Panc1 (cell line): Measurements from ENCODE around the gene PRRT1. TPM values are rescaled to one million over a fixed set of nuclear protein-coding genes. Genes with fewer than 3 reads are reported as not detected.

Source experiments
- ATAC-seq: fragments of 200-7000 bp; cut with Tn5 transposase; 2 replicates; pipeline ENCODE4 v1.9.1; 2020; ENCODE audit warnings: mild to moderate bottlenecking, moderate library complexity
- BruUV-seq: library from RNA; stranded (reverse); fragments of 400-500 nt; replicated peaks from 2 replicates; lab custom pipeline; 2021; lab: Mats Ljungman, UMichigan
- CTCF ChIA-PET: fragments of 300-600 bp; sonication (Branson Sonifier 250); formaldehyde crosslinking; loops from one replicate; lab custom pipeline; 2022; ENCODE audit warnings: antibody characterized with exemption; lab: Charles Lee
- POLR2A ChIA-PET: fragments of 300-600 bp; sonication (Branson Sonifier 250); formaldehyde crosslinking; loops from one replicate; lab custom pipeline; 2022; ENCODE audit warnings: antibody characterized with exemption; lab: Charles Lee
- DNase-seq: peaks from one replicate; pipeline ENCODE4 v3.0.0-alpha.2; 2010; ENCODE audit warnings: low read depth, low spot score
- H3K27ac ChIP-seq: 2 replicates; pipeline ENCODE4 v1.5.1; 2011; ENCODE audit warnings: mild to moderate bottlenecking, low read length, inconsistent platforms
- H3K27me3 ChIP-seq: fragments of 200-500 bp; sonication (Bioruptor generic); 2 replicates; pipeline ENCODE4 v1.6.0; 2014; ENCODE audit warnings: low read length, inconsistent platforms; ENCODE audit not compliant: control insufficient read depth, insufficient read depth
- H3K36me3 ChIP-seq: fragments of 200-500 bp; sonication (Bioruptor generic); 2 replicates; pipeline ENCODE4 v1.5.1; 2014; ENCODE audit warnings: inconsistent platforms, mild to moderate bottlenecking, low read length, moderate library complexity; ENCODE audit not compliant: control insufficient read depth, insufficient read depth
- H3K4me1 ChIP-seq: 2 replicates; pipeline ENCODE4 v1.5.1; 2011; ENCODE audit warnings: inconsistent platforms, mild to moderate bottlenecking, low read length, moderate library complexity; ENCODE audit not compliant: control insufficient read depth, insufficient read depth
- H3K4me3 ChIP-seq, 2 experiments: 2 replicates each; pipeline ENCODE4 v1.5.1; 2011 to 2012; ENCODE audit warnings: low read depth in 2 of 2, low read length in 2 of 2, mild to moderate bottlenecking in 2 of 2, inconsistent platforms in 1 of 2, moderate library complexity in 1 of 2
- H3K9me3 ChIP-seq: fragments of 200-500 bp; sonication (Bioruptor generic); 2 replicates; pipeline ENCODE4 v1.5.1; 2014; ENCODE audit warnings: low read depth, mild to moderate bottlenecking, inconsistent platforms, low read length, moderate library complexity; ENCODE audit not compliant: control insufficient read depth, insufficient read depth
- CTCF ChIP-seq: fragments of 450-650 bp; IDR thresholded peaks from 2 replicates; pipeline ENCODE4 v1.5.1; 2017; ENCODE audit warnings: mild to moderate bottlenecking
- POLR2AphosphoS5 ChIP-seq: IDR thresholded peaks from 2 replicates; pipeline ENCODE4 v1.6.1; 2012; ENCODE audit warnings: mild to moderate bottlenecking, low read depth, low read length, moderate library complexity
- SIN3A ChIP-seq: IDR thresholded peaks from 2 replicates; pipeline ENCODE4 v1.6.1; 2012; ENCODE audit warnings: low read depth, mild to moderate bottlenecking, low read length, moderate library complexity, borderline replicate concordance; ENCODE audit not compliant: insufficient read depth
- TCF7L2 ChIP-seq: IDR thresholded peaks from 2 replicates; pipeline ENCODE4 v1.6.1; 2011; ENCODE audit warnings: mild to moderate bottlenecking, low read depth, low read length, inconsistent platforms
- in situ Hi-C: cut with HindIII; loops from 2 replicates; pipeline ENCODE4 v1.10.0; 2016; ENCODE audit warnings: low sequenced_read_pairs, low pct_unique_long_range_greater_than_20kb
- intact Hi-C: fragments of 100-400 bp; cut with micrococcal nuclease; formaldehyde crosslinking; loops from one replicate; pipeline ENCODE4 v1.10.0; 2022; ENCODE audit not compliant: unreplicated experiment
- total RNA-seq: library from RNA; stranded (reverse); gene quantifications from one replicate; pipeline ENCODE4 v1.2.1, GENCODE V29; 2021; ENCODE audit not compliant: unreplicated experiment
- TF ChIP-seq, protein P1 (sequence below), 2 experiments: IDR thresholded peaks; 2 replicates each; pipeline ENCODE4 v1.6.1; 2011 to 2012; ENCODE audit warnings: low read depth in 2 of 2, control low read depth in 1 of 2, low read length in 1 of 2, mild to moderate bottlenecking in 1 of 2, moderate library complexity in 1 of 2; ENCODE audit not compliant: insufficient read depth in 1 of 2

PRRT1 gene
- total RNA-seq, 1 experiment from 2014 or later = 1.3 TPM

- peaks cover 3% of the 10 kb centered on the region; the same call in 1 of the 2 replicates for H3K4me1 ChIP-seq
- intact Hi-C loops = loop anchor here (10.0 kb wide), 1 partner anchor 80 kb away; the partner anchor contains the start of genes GPSM3 and PBX2
- DNase-seq = no peak
- in situ Hi-C loops = no loop called here
- peaks cover 2% of the 10 kb centered on the region; the same call in 1 of the 2 replicates for H3K36me3 ChIP-seq
- no TSS peak for BruUV-seq
- H3K27ac ChIP-seq = no peak overlapping the region
- CTCF ChIA-PET = no interaction called here
- TF ChIP-seq POLR2AphosphoS5 (no peak), TCF7L2 (no peak), SIN3A (no peak), CTCF (no peak)
- TF ChIP-seq, protein P1, sequence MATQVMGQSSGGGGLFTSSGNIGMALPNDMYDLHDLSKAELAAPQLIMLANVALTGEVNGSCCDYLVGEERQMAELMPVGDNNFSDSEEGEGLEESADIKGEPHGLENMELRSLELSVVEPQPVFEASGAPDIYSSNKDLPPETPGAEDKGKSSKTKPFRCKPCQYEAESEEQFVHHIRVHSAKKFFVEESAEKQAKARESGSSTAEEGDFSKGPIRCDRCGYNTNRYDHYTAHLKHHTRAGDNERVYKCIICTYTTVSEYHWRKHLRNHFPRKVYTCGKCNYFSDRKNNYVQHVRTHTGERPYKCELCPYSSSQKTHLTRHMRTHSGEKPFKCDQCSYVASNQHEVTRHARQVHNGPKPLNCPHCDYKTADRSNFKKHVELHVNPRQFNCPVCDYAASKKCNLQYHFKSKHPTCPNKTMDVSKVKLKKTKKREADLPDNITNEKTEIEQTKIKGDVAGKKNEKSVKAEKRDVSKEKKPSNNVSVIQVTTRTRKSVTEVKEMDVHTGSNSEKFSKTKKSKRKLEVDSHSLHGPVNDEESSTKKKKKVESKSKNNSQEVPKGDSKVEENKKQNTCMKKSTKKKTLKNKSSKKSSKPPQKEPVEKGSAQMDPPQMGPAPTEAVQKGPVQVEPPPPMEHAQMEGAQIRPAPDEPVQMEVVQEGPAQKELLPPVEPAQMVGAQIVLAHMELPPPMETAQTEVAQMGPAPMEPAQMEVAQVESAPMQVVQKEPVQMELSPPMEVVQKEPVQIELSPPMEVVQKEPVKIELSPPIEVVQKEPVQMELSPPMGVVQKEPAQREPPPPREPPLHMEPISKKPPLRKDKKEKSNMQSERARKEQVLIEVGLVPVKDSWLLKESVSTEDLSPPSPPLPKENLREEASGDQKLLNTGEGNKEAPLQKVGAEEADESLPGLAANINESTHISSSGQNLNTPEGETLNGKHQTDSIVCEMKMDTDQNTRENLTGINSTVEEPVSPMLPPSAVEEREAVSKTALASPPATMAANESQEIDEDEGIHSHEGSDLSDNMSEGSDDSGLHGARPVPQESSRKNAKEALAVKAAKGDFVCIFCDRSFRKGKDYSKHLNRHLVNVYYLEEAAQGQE (IDR thresholded peaks at IDR 0.05; ENCODE audit: insufficient read depth in 1 of 2, low read depth in 2 of 2, low read length in 1 of 2) = no peak
- no peak for ATAC-seq
- no peaks in the 10 kb centered on the region for H3K9me3 ChIP-seq
- POLR2A ChIA-PET = interaction anchor here (0.6 kb wide), 1 partner anchor 13 kb away, joined by 3 read pairs; no protein-coding TSS in a partner anchor
- no peaks in the 10 kb centered on the region for H3K27me3 ChIP-seq
- no peak overlapping the region for H3K4me3 ChIP-seq
Measured at GRCh38 chr6:32114796-32115195, 36.9 kb downstream of the PRRT1 start.

DNA sequence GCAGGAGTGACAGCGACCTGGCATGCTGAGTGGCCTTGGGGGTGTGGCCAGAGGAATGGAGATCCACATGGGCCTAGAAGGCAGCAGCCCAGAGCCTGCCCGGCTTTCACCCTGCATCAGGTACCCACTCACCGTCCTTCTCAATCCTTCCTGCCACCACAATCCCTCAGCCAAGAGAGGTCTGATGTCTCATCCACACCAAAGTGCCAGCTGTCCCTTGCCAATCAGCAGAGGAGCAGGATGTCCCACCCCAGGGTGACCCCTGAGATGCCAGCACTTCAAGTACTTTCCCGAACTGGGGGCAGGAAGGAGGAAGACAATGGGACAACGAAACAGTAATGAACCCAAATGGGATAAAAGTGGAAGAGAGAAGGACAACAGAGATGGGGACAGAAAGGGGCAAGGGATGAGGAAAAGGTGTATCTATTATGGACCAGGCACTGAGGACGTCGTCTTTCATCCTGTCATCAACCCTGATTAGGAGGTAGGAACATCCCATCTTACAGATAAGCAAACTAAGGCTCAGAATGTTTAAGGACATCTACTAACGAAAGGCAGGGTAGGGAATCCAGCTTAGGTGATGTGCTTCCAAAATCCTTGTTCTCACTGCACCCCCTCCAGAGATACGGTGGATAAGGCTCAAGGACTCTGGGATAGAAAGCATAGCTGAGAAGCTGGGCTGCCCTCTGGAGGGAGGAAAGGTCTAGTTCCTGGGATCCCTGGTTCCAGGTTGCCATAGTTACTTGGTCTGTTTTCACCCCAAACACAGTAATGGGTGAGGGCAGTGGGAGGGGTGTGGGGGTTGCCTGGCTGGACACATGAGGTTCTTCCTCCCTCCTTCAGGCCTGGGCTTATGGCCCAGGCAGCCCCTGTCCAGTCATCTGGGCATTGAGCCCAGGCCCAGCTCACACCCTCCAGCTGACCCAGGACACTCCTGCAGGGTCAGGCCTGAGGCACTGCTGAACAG is 38.1 kb downstream of the PRRT1 start:
- no peaks in the 10 kb centered on the region for H3K4me1 ChIP-seq
- CTCF ChIA-PET = no interaction called here
- in situ Hi-C loops = no loop called here

More for the DNA sequence above, 38.1 kb downstream of the PRRT1 start:
- Histone ChIP-seq H3K9me3 (no peaks in the 10 kb centered on the region), H3K27ac (no peak overlapping the region), H3K36me3 (peaks cover 2% of the 10 kb centered on the region; the same call in 1 of the 2 replicates), H3K27me3 (no peaks in the 10 kb centered on the region; the same call in 1 of the 2 replicates), H3K4me3 (no peak overlapping the region)
- no peak for ATAC-seq
- POLR2A ChIA-PET = no interaction called here
- BruUV-seq = no TSS peak
- TF ChIP-seq SIN3A (no peak), TCF7L2 (no peak), CTCF (no peak)
- DNase-seq = no peak
- intact Hi-C loops = loop anchor here (10.0 kb wide), 1 partner anchor 81 kb away; the partner anchor contains the start of genes GPSM3 and PBX2
